GM23338 (cell line): ENCODE results near the gene GOSR2. TPM values are rescaled to one million over a fixed set of nuclear protein-coding genes. Genes with fewer than 3 reads are reported as not detected.

Experiments
- CREB1 ChIP-seq: fragments of 250-450 bp; sonication (Bioruptor Pico); IDR thresholded peaks from 2 replicates; pipeline ENCODE4 v1.5.0; 2020; ENCODE audit warnings: low read depth, mild to moderate bottlenecking, moderate library complexity
- CTCF ChIP-seq, 2 experiments: fragments of 200-600 bp in 1 of 2; sonication (generic) in 1 of 2; conservative IDR thresholded peaks; 2 replicates each; pipeline versions ENCODE4 v1.5.1 to v1.6.1; 2016 to 2017; ENCODE audit warnings: antibody characterized with exemption in 2 of 2, low read depth in 2 of 2, mild to moderate bottlenecking in 2 of 2, moderate library complexity in 1 of 2
- ETS1 ChIP-seq: IDR thresholded peaks from 2 replicates; pipeline ENCODE4 v1.6.1; 2016; ENCODE audit warnings: antibody characterized with exemption
- EZH2 ChIP-seq: fragments of 200-600 bp; sonication (generic); IDR thresholded peaks from one replicate; pipeline ENCODE4 v1.8.0; 2017; ENCODE audit warnings: antibody characterized with exemption, mild to moderate bottlenecking, low read depth; ENCODE audit not compliant: unreplicated experiment
- EZH2phosphoT487 ChIP-seq: fragments of 200-600 bp; sonication (generic); IDR thresholded peaks from one replicate; pipeline ENCODE4 v1.8.1; 2018; ENCODE audit warnings: antibody characterized with exemption; ENCODE audit not compliant: unreplicated experiment
- STAT1 ChIP-seq: IDR thresholded peaks from one replicate; pipeline ENCODE4 v1.6.1; 2016; ENCODE audit warnings: antibody characterized with exemption; ENCODE audit not compliant: unreplicated experiment
- ZNF331 ChIP-seq: fragments of 250-450 bp; sonication (Bioruptor Pico); IDR thresholded peaks from 2 replicates; pipeline ENCODE4 v1.5.0; 2020; ENCODE audit warnings: low read depth, mild to moderate bottlenecking, moderate library complexity
- microRNA-seq: library from miRNA; unstranded; fragments of <30 nt; microRNA quantifications from one replicate; pipeline ENCODE4, GENCODE V29; 2017
- polyA plus RNA-seq: library from polyadenylated mRNA; unstranded; fragments of >200 nt; fragmentation: Nextera tagmentation; extraction: Ambion mirVana; gene quantifications from 2 replicates; pipeline ENCODE4 v1.2.1, GENCODE V29; 2016
- small RNA-seq: library from RNA; depleted of rRNA; stranded (forward); fragments of <200 nt; gene quantifications from one replicate; pipeline ENCODE3, GENCODE V24; 2014; ENCODE audit warnings: low replicate concordance
- total RNA-seq: library from RNA; depleted of rRNA; stranded (reverse); fragments of >200 nt; shearing (Covaris generic); gene quantifications from 2 replicates; pipeline ENCODE4 v1.2.3, GENCODE V29; 2014; rRNA removed
- TF ChIP-seq, protein P1 (sequence below): IDR thresholded peaks from one replicate; pipeline ENCODE4 v1.6.1; 2018; ENCODE audit warnings: antibody characterized with exemption; ENCODE audit not compliant: unreplicated experiment

Gene GOSR2
- total and polyA plus RNA-seq, 2 experiments from 2014 or later = 33.2 to 36.2 TPM

DNA sequence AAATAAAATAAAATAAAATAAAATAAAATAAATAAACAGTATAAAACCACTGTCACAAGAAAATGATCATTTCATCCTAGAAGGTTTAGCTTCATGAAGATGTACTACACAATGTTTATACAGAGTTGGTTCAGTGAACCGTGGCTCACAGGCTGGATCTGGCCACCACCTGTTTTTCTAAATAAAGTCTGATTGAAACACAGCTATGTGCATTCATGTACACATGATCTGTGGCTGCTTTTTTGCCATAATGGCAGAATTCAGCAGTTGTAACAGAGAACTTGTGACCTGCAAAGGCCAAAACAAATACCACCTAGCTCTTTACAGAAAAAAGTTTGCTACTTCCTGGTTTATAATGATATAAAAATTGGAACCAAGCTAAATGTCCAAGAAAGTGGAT, 68.7 kb downstream of the GOSR2 start (continued):
- TF ChIP-seq EZH2 (no peak), CREB1 (CRISPR knock-in tag) (no peak), ETS1 (no peak), STAT1 (no peak), ZNF331 (CRISPR knock-in tag) (no peak), CTCF (conservative IDR thresholded peaks at IDR 0.05; ENCODE audit: low read depth in 2 of 2) (no peak), EZH2phosphoT487 (no peak)
- TF ChIP-seq, protein P1, sequence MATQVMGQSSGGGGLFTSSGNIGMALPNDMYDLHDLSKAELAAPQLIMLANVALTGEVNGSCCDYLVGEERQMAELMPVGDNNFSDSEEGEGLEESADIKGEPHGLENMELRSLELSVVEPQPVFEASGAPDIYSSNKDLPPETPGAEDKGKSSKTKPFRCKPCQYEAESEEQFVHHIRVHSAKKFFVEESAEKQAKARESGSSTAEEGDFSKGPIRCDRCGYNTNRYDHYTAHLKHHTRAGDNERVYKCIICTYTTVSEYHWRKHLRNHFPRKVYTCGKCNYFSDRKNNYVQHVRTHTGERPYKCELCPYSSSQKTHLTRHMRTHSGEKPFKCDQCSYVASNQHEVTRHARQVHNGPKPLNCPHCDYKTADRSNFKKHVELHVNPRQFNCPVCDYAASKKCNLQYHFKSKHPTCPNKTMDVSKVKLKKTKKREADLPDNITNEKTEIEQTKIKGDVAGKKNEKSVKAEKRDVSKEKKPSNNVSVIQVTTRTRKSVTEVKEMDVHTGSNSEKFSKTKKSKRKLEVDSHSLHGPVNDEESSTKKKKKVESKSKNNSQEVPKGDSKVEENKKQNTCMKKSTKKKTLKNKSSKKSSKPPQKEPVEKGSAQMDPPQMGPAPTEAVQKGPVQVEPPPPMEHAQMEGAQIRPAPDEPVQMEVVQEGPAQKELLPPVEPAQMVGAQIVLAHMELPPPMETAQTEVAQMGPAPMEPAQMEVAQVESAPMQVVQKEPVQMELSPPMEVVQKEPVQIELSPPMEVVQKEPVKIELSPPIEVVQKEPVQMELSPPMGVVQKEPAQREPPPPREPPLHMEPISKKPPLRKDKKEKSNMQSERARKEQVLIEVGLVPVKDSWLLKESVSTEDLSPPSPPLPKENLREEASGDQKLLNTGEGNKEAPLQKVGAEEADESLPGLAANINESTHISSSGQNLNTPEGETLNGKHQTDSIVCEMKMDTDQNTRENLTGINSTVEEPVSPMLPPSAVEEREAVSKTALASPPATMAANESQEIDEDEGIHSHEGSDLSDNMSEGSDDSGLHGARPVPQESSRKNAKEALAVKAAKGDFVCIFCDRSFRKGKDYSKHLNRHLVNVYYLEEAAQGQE = no peak

Small RNAs within 50 kb of the gene (microRNA-seq; reads per million reads assigned to microRNA genes)
- not detected for gene MIR5089

Small RNAs within 50 kb of the gene (small RNA-seq; reads per million reads assigned to genes)
- not detected for gene MIR5089
- gene RNU6ATAC3P = not detected

Other genes starting within 250 kb of the GOSR2 start
- 2.7 and 3.6 TPM in 2 replicates for gene WNT3, start 104.5 kb upstream of the GOSR2 start, total RNA-seq
- 2.8 and 3.4 TPM in 2 replicates for gene WNT3, start 104.5 kb upstream of the GOSR2 start, polyA plus RNA-seq
- gene WNT9B, start 71.6 kb upstream of the GOSR2 start, total RNA-seq = 0.17 and 0.62 TPM in 2 replicates
- not detected in 2 replicates for gene WNT9B, start 71.6 kb upstream of the GOSR2 start, polyA plus RNA-seq
- 8.4 and 16.4 TPM in 2 replicates for gene RPRML, start 56.1 kb downstream of the GOSR2 start, total RNA-seq
- 2.1 and 3.4 TPM in 2 replicates for gene RPRML, start 56.1 kb downstream of the GOSR2 start, polyA plus RNA-seq